Smooth muscle cell (in vitro differentiated cells): Measurements from ENCODE around the gene BST1. TPM values are rescaled to one million over a fixed set of nuclear protein-coding genes. Genes with fewer than 3 reads are reported as not detected.
A peak's percentile ranks its signal among the peaks of the same experiment; 100 is the strongest.

Source experiments
- DNase-seq: peaks from one replicate; lab custom pipeline; 2025; ENCODE audit not compliant: unreplicated experiment; lab: John Stamatoyannopoulos, UW
- H2AFZ ChIP-seq: fragments of 200-600 bp; sonication (generic); 2 replicates; pipeline ENCODE4 v1.6.0; 2016; ENCODE audit warnings: antibody characterized with exemption, low read depth, mild to moderate bottlenecking
- H3F3A ChIP-seq: fragments of 200-600 bp; sonication (generic); 2 replicates; pipeline ENCODE4 v1.6.0; 2017; ENCODE audit warnings: antibody characterized with exemption, low read depth
- H3K27ac ChIP-seq: fragments of 200-600 bp; sonication (generic); 2 replicates; pipeline ENCODE4 v1.5.1; 2016; ENCODE audit warnings: low read depth, mild to moderate bottlenecking
- H3K27me3 ChIP-seq: fragments of 200-600 bp; sonication (generic); 2 replicates; pipeline ENCODE4 v1.6.1; 2016; ENCODE audit warnings: low read depth, mild to moderate bottlenecking
- H3K36me3 ChIP-seq: fragments of 200-600 bp; sonication (generic); 2 replicates; pipeline ENCODE4 v1.5.1; 2016; ENCODE audit warnings: low read depth
- H3K4me1 ChIP-seq: fragments of 200-600 bp; sonication (generic); 2 replicates; pipeline ENCODE4 v1.5.1; 2016; ENCODE audit warnings: low read depth
- H3K4me2 ChIP-seq: fragments of 200-600 bp; sonication (generic); 2 replicates; pipeline ENCODE4 v1.6.0; 2016; ENCODE audit warnings: mild to moderate bottlenecking
- H3K4me3 ChIP-seq: fragments of 200-600 bp; sonication (generic); 2 replicates; pipeline ENCODE4 v1.5.1; 2016; ENCODE audit warnings: mild to moderate bottlenecking
- H3K79me2 ChIP-seq: fragments of 200-600 bp; sonication (generic); 2 replicates; pipeline ENCODE4 v1.6.0; 2016; ENCODE audit warnings: low read depth, mild to moderate bottlenecking
- H3K9ac ChIP-seq: fragments of 200-600 bp; sonication (generic); 2 replicates; pipeline ENCODE4 v1.6.0; 2016; ENCODE audit warnings: low read depth
- H3K9me3 ChIP-seq: fragments of 200-600 bp; sonication (generic); replicated peaks from 2 replicates; pipeline ENCODE4 v1.5.1; 2016; ENCODE audit warnings: low read depth
- H4K20me1 ChIP-seq: fragments of 200-600 bp; sonication (generic); 2 replicates; pipeline ENCODE4 v1.6.0; 2016; ENCODE audit warnings: low read depth
- CTCF ChIP-seq: fragments of 200-600 bp; sonication (generic); IDR thresholded peaks from 2 replicates; pipeline ENCODE4 v1.5.1; 2017; ENCODE audit warnings: borderline replicate concordance, mild to moderate bottlenecking, antibody characterized with exemption; ENCODE audit not compliant: insufficient read depth, poor library complexity, severe bottlenecking
- WGBS: methylation state at CpG from one replicate; pipeline ENCODE4 v1.1.7; 2016; ENCODE audit warnings: low lambda C conversion rate; 5-methylcytosine and 5-hydroxymethylcytosine counted together
- polyA plus RNA-seq: library from polyadenylated mRNA; unstranded; fragments of >200 nt; fragmentation: Nextera tagmentation; extraction: Ambion mirVana; gene quantifications from 2 replicates; pipeline ENCODE4 v1.2.1, GENCODE V29; 2016
- total RNA-seq: library from RNA; depleted of rRNA; stranded (reverse); fragments of >200 nt; gene quantifications from 2 replicates; pipeline ENCODE4 v1.2.3, GENCODE V29; 2014

Gene BST1
- total and polyA plus RNA-seq, 2 experiments from 2014 or later = 5.2 TPM

- Histone ChIP-seq H3K27me3 (no peaks in the 10 kb centered on the region), H3K36me3 (no peaks in the 10 kb centered on the region), H3F3A (no peaks in the 10 kb centered on the region), H4K20me1 (no peaks in the 10 kb centered on the region), H3K9me3 (no peaks in the 10 kb centered on the region), H3K79me2 (peaks cover 79% of the 10 kb centered on the region), H3K9ac (no peak overlapping the region), H3K27ac (no peak overlapping the region), H3K4me3 (no peak overlapping the region), H3K4me2 (no peak overlapping the region), H3K4me1 (peaks cover 19% of the 10 kb centered on the region), H2AFZ (no peak overlapping the region)
- 93% methylated on average over 3 of the region's 3 CpGs for WGBS
- TF ChIP-seq CTCF = no peak
- DNase-seq = no peak
Measured at GRCh38 chr4:15675356-15675755, 27.5 kb upstream of the BST1 start.

GRCh38 chr4:15676039-15676438 lies 26.8 kb upstream of the BST1 start:
- H3K27ac ChIP-seq = no peak overlapping the region
- peaks cover 86% of the 10 kb centered on the region for H3K79me2 ChIP-seq
- peaks cover 19% of the 10 kb centered on the region for H3K4me1 ChIP-seq
- H2AFZ ChIP-seq = no peak overlapping the region
- no peaks in the 10 kb centered on the region for H3K36me3 ChIP-seq
- no peaks in the 10 kb centered on the region for H3F3A ChIP-seq
- no peak for TF ChIP-seq CTCF
- no peak overlapping the region for H3K9ac ChIP-seq
- DNase-seq = no peak
- no peak overlapping the region for H3K4me3 ChIP-seq
- H4K20me1 ChIP-seq = no peaks in the 10 kb centered on the region
- no peaks in the 10 kb centered on the region for H3K9me3 ChIP-seq
- 95% methylated on average over 1 of the region's 1 CpG for WGBS
- H3K27me3 ChIP-seq = no peaks in the 10 kb centered on the region
- H3K4me2 ChIP-seq = no peak overlapping the region

GRCh38 chr4:15676899-15677298 lies 26.0 kb upstream of the BST1 start:
- Histone ChIP-seq H3K4me2 (peak overlapping the region; percentile 92), H3K27me3 (no peaks in the 10 kb centered on the region), H2AFZ (no peak overlapping the region), H3K4me3 (no peak overlapping the region), H3K9ac (no peak overlapping the region), H3K36me3 (no peaks in the 10 kb centered on the region), H3K9me3 (no peaks in the 10 kb centered on the region), H3K27ac (peak overlapping the region; percentile 45), H4K20me1 (no peaks in the 10 kb centered on the region), H3K79me2 (peaks cover 83% of the 10 kb centered on the region), H3K4me1 (peaks cover 19% of the 10 kb centered on the region), H3F3A (no peaks in the 10 kb centered on the region)
- no peak for DNase-seq
- 96% methylated on average over 6 of the region's 6 CpGs for WGBS
- TF ChIP-seq CTCF = no peak

DNA sequence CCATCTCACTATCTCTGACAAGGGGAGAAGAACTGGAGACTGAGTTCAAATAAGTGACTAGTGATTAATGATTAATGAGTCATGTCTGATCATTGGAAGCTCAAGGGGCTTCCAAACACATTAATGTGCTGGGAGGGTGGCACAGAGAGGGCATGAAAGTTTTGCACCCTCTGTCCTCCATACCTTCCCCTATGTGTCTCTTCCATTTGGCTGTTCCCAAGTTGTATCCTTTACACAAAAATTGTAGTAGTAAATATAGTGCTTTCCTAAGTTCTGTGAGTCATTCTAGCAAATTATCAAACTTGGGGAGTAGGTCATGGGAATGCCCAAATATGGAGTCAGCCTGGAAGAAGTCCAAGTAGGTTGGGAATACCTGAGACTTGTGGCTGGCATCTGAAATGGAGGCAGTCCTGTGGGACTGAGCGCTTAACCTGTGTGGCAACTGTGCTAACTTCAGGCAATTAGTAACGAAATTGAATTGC lies 25.3 kb upstream of the BST1 start:
- Histone ChIP-seq H3K9ac (no peak overlapping the region), H3K4me2 (peak overlapping the region; percentile 92), H3K36me3 (no peaks in the 10 kb centered on the region), H2AFZ (no peak overlapping the region), H3K4me1 (peaks cover 19% of the 10 kb centered on the region), H3K27ac (peak overlapping the region; percentile 45), H3K27me3 (no peaks in the 10 kb centered on the region), H4K20me1 (no peaks in the 10 kb centered on the region), H3K79me2 (peaks cover 90% of the 10 kb centered on the region), H3K9me3 (no peaks in the 10 kb centered on the region), H3F3A (no peaks in the 10 kb centered on the region), H3K4me3 (no peak overlapping the region)
- no peak for DNase-seq
- 73% methylated on average over 2 of the region's 2 CpGs for WGBS
- no peak for TF ChIP-seq CTCF
